GM23248 (cell line): ENCODE results near the gene IAH1.

Source experiments
- EZH2 ChIP-seq: fragments of 200-600 bp; sonication (generic); IDR thresholded peaks from 2 replicates; pipeline ENCODE4 v1.6.1; 2018; ENCODE audit warnings: antibody characterized with exemption, mild to moderate bottlenecking; ENCODE audit not compliant: insufficient read depth, poor library complexity, severe bottlenecking
- EZH2phosphoT487 ChIP-seq: fragments of 200-600 bp; sonication (generic); IDR thresholded peaks from 2 replicates; pipeline ENCODE4 v1.6.1; 2018; ENCODE audit warnings: antibody characterized with exemption, moderate library complexity, mild to moderate bottlenecking, low read depth; ENCODE audit not compliant: insufficient read depth

DNA sequence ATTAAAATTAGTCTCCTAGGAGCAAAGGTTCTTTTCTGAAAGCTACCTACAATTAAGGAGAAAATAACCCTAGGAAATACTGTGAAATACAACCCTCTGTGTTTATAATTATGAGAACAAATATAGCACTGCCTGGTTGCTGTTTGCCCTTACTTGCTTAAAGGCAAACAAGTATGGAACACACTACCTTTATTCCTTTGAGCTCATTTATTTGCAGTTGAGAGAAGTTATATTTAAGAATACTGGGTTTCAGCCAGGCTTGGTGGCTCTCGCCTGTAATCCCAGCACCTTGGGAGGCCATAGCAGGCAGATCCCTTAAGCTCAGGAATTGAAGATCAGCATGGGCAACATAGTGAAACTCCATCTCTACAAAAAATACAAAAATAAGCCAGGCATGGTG lies 23.1 kb upstream of the IAH1 start:
- TF ChIP-seq EZH2 = no peak
- TF ChIP-seq EZH2phosphoT487 = no peak
